ENCODE results near the gene NSMF. TPM values are rescaled to one million over a fixed set of nuclear protein-coding genes. Genes with fewer than 3 reads are reported as not detected.

The NSMF gene
- total RNA-seq, 1 donor from 2014 or later, result 23.9 TPM

GRCh38 chr9:137435980-137436760 lies 23.0 kb downstream of the NSMF start:
- Histone ChIP-seq H3K27me3 (no peaks in the 10 kb centered on the region), H3K4me3 (no peak overlapping the region), H3K36me3 (no peaks in the 10 kb centered on the region), H3K27ac (no peak overlapping the region), H3K4me1 (no peaks in the 10 kb centered on the region), H3K9me3 (no peaks in the 10 kb centered on the region)
- DNase-seq (peak; percentile 90), ATAC-seq (peak; percentile 84)
- TF ChIP-seq CTCF (IDR thresholded peaks at IDR 0.05), result no peak
- intact Hi-C loops (cut with DNase I), result no loop called here

- intact Hi-C loops (cut with DNase I), result no loop called here
- Histone ChIP-seq H3K36me3 (no peaks in the 10 kb centered on the region), H3K9me3 (no peaks in the 10 kb centered on the region), H3K27me3 (no peaks in the 10 kb centered on the region), H3K4me1 (no peaks in the 10 kb centered on the region), H3K27ac (no peak overlapping the region), H3K4me3 (no peak overlapping the region)
- peak; percentile 59 for DNase-seq
- TF ChIP-seq CTCF (IDR thresholded peaks at IDR 0.05), result no peak
- ATAC-seq, result no peak
Measured at GRCh38 chr9:137435381-137435891, 23.7 kb downstream of the NSMF start.

GRCh38 chr9:137434498-137435380 lies 24.4 kb downstream of the NSMF start:
- intact Hi-C loops (cut with DNase I), result no loop called here
- Histone ChIP-seq H3K27me3 (no peaks in the 10 kb centered on the region), H3K4me3 (no peak overlapping the region), H3K27ac (no peak overlapping the region), H3K36me3 (no peaks in the 10 kb centered on the region), H3K4me1 (no peaks in the 10 kb centered on the region), H3K9me3 (no peaks in the 10 kb centered on the region)
- DNase-seq (peak; percentile 64), ATAC-seq (no peak)
- TF ChIP-seq CTCF (IDR thresholded peaks at IDR 0.05), result no peak

DNA sequence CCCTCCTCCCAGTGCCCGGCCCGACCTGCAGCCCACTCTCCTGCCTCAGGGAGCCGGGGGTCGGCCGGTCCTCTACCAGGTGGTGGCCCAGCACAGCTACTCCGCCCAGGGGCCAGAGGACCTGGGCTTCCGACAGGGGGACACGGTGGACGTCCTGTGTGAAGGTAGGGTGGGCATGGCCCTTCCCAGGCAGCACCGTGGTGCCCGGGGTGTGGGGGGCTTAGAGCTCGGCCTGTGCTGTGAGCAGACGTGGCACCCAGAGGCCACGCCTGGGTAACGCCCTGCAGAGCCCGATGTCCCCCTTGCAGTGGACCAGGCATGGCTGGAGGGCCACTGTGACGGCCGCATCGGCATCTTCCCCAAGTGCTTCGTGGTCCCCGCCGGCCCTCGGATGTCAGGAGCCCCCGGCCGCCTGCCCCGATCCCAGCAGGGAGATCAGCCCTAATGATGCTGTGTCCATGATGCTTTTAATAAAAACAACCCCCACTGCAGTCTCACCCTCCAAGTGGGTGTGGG lies 25.2 kb downstream of the NSMF start:
- Histone ChIP-seq H3K36me3 (no peaks in the 10 kb centered on the region), H3K4me3 (no peak overlapping the region), H3K27ac (no peak overlapping the region), H3K4me1 (no peaks in the 10 kb centered on the region), H3K27me3 (no peaks in the 10 kb centered on the region), H3K9me3 (no peaks in the 10 kb centered on the region)
- TF ChIP-seq CTCF (IDR thresholded peaks at IDR 0.05), result no peak
- ATAC-seq, result no peak
- intact Hi-C loops (cut with DNase I), result no loop called here
- peak; percentile 62 for DNase-seq

DNA sequence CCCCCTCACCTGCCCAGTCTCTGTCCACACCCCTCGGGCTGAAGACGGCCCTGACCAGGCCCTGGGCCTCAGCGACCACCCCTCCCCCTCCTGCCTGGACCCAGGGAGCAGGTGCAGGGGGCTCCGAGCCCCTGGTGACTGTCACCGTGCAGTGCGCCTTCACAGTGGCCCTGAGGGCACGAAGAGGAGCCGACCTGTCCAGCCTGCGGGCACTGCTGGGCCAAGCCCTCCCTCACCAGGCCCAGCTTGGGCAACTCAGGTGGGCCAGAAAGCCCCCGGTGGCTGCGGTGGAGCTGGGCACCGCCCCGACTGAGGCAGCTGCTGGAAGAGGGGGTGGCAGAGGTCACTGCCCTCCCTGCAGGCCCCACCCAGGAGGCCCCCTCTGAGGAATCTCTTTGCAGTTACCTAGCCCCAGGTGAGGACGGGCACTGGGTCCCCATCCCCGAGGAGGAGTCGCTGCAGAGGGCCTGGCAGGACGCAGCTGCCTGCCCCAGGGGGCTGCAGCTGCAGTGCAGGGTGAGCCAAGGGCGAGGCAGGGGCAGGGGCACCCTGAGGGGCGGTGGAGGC lies 25.7 kb downstream of the NSMF start:
- H3K4me3 ChIP-seq, result no peak overlapping the region
- intact Hi-C loops (cut with DNase I), result no loop called here
- TF ChIP-seq CTCF (IDR thresholded peaks at IDR 0.05), result no peak
- no peak overlapping the region for H3K27ac ChIP-seq
- H3K9me3 ChIP-seq, result no peaks in the 10 kb centered on the region
- ATAC-seq (no peak), DNase-seq (peak; percentile 58)
- H3K27me3 ChIP-seq, result no peaks in the 10 kb centered on the region
- no peaks in the 10 kb centered on the region for H3K36me3 ChIP-seq
- no peaks in the 10 kb centered on the region for H3K4me1 ChIP-seq

All from upper lobe of right lung (tissue), 1 donor.